A673 (cell line): ENCODE measurements around the gene PHF3. TPM values are rescaled to one million over a fixed set of nuclear protein-coding genes. Genes with fewer than 3 reads are reported as not detected.
"Not testable (repeated sequence)": the region's sequence is repeated elsewhere in the genome, so short reads cannot be mapped to it uniquely, and the experiment has no call there.

Experiments used
- BruUV-seq: library from RNA; stranded (reverse); fragments of 400-500 nt; replicated peaks from 2 replicates; lab custom pipeline; 2021; lab: Mats Ljungman, UMichigan
- CTCF ChIA-PET: fragments of 300-600 bp; sonication (Branson Sonifier 250); formaldehyde crosslinking; loops from one replicate; lab custom pipeline; 2022; ENCODE audit warnings: antibody characterized with exemption; lab: Charles Lee
- POLR2A ChIA-PET: fragments of 300-600 bp; sonication (Branson Sonifier 250); formaldehyde crosslinking; loops from one replicate; lab custom pipeline; 2022; ENCODE audit warnings: antibody characterized with exemption; ENCODE audit not compliant: low non-redundant PET; lab: Charles Lee
- DNase-seq: peaks from one replicate; pipeline ENCODE4 v3.0.0-alpha.2; 2015; ENCODE audit warnings: low spot score
- H3K27ac ChIP-seq: fragments of 200-600 bp; sonication (generic); 2 replicates; pipeline ENCODE4 v1.5.1; 2016; ENCODE audit warnings: mixed run types, low read depth, mild to moderate bottlenecking, mixed read lengths, antibody characterized with exemption, low read length; ENCODE audit not compliant: poor library complexity, severe bottlenecking
- H3K27me3 ChIP-seq: fragments of 200-600 bp; sonication (generic); replicated peaks from 2 replicates; pipeline ENCODE4 v1.6.1; 2017; ENCODE audit warnings: mixed run types, low read depth, mild to moderate bottlenecking, mixed read lengths, antibody characterized with exemption, low read length; ENCODE audit not compliant: insufficient read depth, poor library complexity
- H3K36me3 ChIP-seq: fragments of 200-600 bp; sonication (generic); 2 replicates; pipeline ENCODE4 v1.6.1; 2016; ENCODE audit warnings: mixed run types, mild to moderate bottlenecking, mixed read lengths, antibody characterized with exemption, low read length; ENCODE audit not compliant: insufficient read depth, poor library complexity, severe bottlenecking
- H3K4me1 ChIP-seq: fragments of 200-600 bp; sonication (generic); 2 replicates; pipeline ENCODE4 v1.6.1; 2017; ENCODE audit warnings: mixed run types, mild to moderate bottlenecking, mixed read lengths, antibody characterized with exemption, low read length; ENCODE audit not compliant: insufficient read depth, poor library complexity, severe bottlenecking
- H3K4me3 ChIP-seq: fragments of 200-600 bp; sonication (generic); 2 replicates; pipeline ENCODE4 v1.5.1; 2016; ENCODE audit warnings: low read depth, mixed run types, mild to moderate bottlenecking, mixed read lengths, low read length; ENCODE audit not compliant: poor library complexity, severe bottlenecking
- H3K9me3 ChIP-seq: fragments of 200-600 bp; sonication (generic); 2 replicates; pipeline ENCODE4 v1.6.1; 2016; ENCODE audit warnings: mixed run types, low read depth, mild to moderate bottlenecking, mixed read lengths, antibody characterized with exemption, low read length; ENCODE audit not compliant: poor library complexity, severe bottlenecking
- CTCF ChIP-seq: fragments of 300-800, 200-600 bp; sonication (generic); conservative IDR thresholded peaks from 2 replicates; pipeline ENCODE4 v1.5.1; 2017; ENCODE audit warnings: low read depth, mild to moderate bottlenecking, antibody characterized with exemption, low read length, moderate library complexity, mixed read lengths
- EZH2 ChIP-seq: fragments of 200-600 bp; sonication (generic); IDR thresholded peaks from 2 replicates; pipeline ENCODE4 v1.6.1; 2017; ENCODE audit warnings: borderline replicate concordance, low read depth, mild to moderate bottlenecking, mixed read lengths, antibody characterized with exemption, low read length; ENCODE audit not compliant: poor library complexity, severe bottlenecking
- intact Hi-C: fragments of 100-400 bp; cut with micrococcal nuclease; formaldehyde crosslinking; loops from one replicate; pipeline ENCODE4 v1.10.0; 2022; ENCODE audit not compliant: unreplicated experiment
- total RNA-seq: library from RNA; stranded (reverse); gene quantifications from 2 replicates; pipeline ENCODE4 v1.2.3, GENCODE V29; 2021

Gene PHF3
- total RNA-seq, 1 experiment from 2014 or later = 52.0 TPM

- H3K4me1 ChIP-seq = no peaks in the 10 kb centered on the region
- H3K9me3 ChIP-seq = no peaks in the 10 kb centered on the region
- no peaks in the 10 kb centered on the region for H3K36me3 ChIP-seq
- no TSS peak for BruUV-seq
- intact Hi-C loops = no loop called here
- POLR2A ChIA-PET = no interaction called here
- TF ChIP-seq CTCF (no peak), EZH2 (no peak)
- no peak overlapping the region for H3K27ac ChIP-seq
- H3K27me3 ChIP-seq = no peaks in the 10 kb centered on the region
- no peak for DNase-seq
- CTCF ChIA-PET = no interaction called here
- H3K4me3 ChIP-seq = no peak overlapping the region
Measured at GRCh38 chr6:63744810-63745209, 109.2 kb downstream of the PHF3 start.

- TF ChIP-seq CTCF (no peak), EZH2 (no peak)
- Histone ChIP-seq H3K36me3 (no peaks in the 10 kb centered on the region), H3K27ac (no peak overlapping the region), H3K27me3 (peaks cover under 1% of the 10 kb centered on the region), H3K9me3 (no peaks in the 10 kb centered on the region), H3K4me3 (no peak overlapping the region), H3K4me1 (no peaks in the 10 kb centered on the region)
- ChIA-PET POLR2A (no interaction called here), CTCF (no interaction called here)
- BruUV-seq = no TSS peak
- DNase-seq = no peak
- intact Hi-C loops = no loop called here
Measured at GRCh38 chr6:63745784-63746183, 110.2 kb downstream of the PHF3 start.

- H3K4me3 ChIP-seq = no peak overlapping the region
- peaks cover 3% of the 10 kb centered on the region for H3K27me3 ChIP-seq
- no TSS peak for BruUV-seq
- DNase-seq = no peak
- no peaks in the 10 kb centered on the region for H3K9me3 ChIP-seq
- H3K4me1 ChIP-seq = no peaks in the 10 kb centered on the region
- ChIA-PET POLR2A (no interaction called here), CTCF (no interaction called here)
- H3K27ac ChIP-seq = no peak overlapping the region
- H3K36me3 ChIP-seq = no peaks in the 10 kb centered on the region
- intact Hi-C loops = no loop called here
- TF ChIP-seq CTCF (no peak), EZH2 (no peak)
Measured at GRCh38 chr6:63750400-63750799, 114.8 kb downstream of the PHF3 start.

GRCh38 chr6:63757275-63757674 is 121.7 kb downstream of the PHF3 start:
- DNase-seq, H3K36me3 ChIP-seq, H3K27ac ChIP-seq, H3K4me1 ChIP-seq, BruUV-seq, H3K4me3 ChIP-seq, CTCF ChIA-PET, H3K9me3 ChIP-seq, POLR2A ChIA-PET, intact Hi-C loops, H3K27me3 ChIP-seq: not testable (repeated sequence)
